ENCODE data around the gene SLC38A11. TPM values are rescaled to one million over a fixed set of nuclear protein-coding genes. Genes with fewer than 3 reads are reported as not detected.
"Not testable (repeated sequence)": the region's sequence is repeated elsewhere in the genome, so short reads cannot be mapped to it uniquely, and the experiment has no call there.

The SLC38A11 gene
- total RNA-seq, 1 donor from 2014 or later, result 0.41 TPM

GRCh38 chr2:164992818-164993217 lies 37.5 kb upstream of the SLC38A11 start:
- Histone ChIP-seq H3K4me1 (no peaks in the 10 kb centered on the region), H3K36me3 (no peaks in the 10 kb centered on the region), H3K27me3 (no peaks in the 10 kb centered on the region), H3K9me3 (no peaks in the 10 kb centered on the region), H3K4me3 (no peak overlapping the region), H3K27ac (no peak overlapping the region)
- TF ChIP-seq CTCF (IDR thresholded peaks at IDR 0.05), result peak; percentile 50
- ATAC-seq (peak; percentile 79), DNase-seq (no peak)
- intact Hi-C loops (cut with DNase I), result no loop called here

DNA sequence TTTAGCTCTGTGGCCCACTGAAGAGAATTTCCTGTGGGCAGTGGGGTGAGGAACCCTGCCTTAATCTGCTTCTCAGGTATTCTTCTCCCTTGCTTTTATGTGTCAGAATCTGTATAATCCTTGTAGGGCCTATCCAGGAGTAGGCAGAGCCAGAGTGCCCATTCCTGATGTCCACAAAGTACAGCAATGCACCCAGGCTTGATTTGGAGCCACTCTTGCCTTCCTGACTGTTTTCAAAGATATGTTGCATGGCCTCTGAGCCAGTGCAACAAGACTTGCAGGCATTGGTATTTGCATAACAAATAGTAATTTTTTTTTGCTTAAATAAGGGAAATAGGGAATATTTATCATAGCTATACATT lies 36.7 kb upstream of the SLC38A11 start:
- H3K9me3 ChIP-seq; H3K27me3 ChIP-seq; DNase-seq; H3K4me1 ChIP-seq; intact Hi-C loops (cut with DNase I); H3K4me3 ChIP-seq; H3K36me3 ChIP-seq; H3K27ac ChIP-seq: not testable (repeated sequence)
- ATAC-seq, result peak; percentile 39

- H3K4me1 ChIP-seq; H3K27me3 ChIP-seq; H3K4me3 ChIP-seq; DNase-seq; H3K27ac ChIP-seq; H3K9me3 ChIP-seq; intact Hi-C loops (cut with DNase I); H3K36me3 ChIP-seq: not testable (repeated sequence)
- peak; percentile 47 for ATAC-seq
These were observed 36.2 kb upstream of the SLC38A11 start for GRCh38 chr2:164991361-164992092.

DNA sequence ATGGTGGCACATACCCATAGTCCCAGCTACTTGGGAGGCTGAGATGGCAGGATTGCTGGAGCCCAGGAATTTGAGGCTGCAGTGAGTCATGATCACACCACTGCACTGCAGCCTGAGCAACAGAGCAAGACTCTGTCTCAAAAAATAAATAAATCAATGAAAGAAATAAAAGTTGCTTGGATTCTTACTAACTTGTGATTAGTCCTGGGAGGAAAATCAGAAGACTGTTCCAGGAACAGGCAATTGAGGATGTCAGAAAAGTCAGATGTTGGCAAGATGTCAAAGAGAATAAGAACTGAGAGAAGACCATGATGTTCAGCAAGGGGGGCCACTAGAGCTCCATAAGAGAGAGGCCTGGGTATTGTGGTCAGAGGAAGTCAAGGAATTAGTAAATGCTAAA lies 35.6 kb upstream of the SLC38A11 start:
- DNase-seq; H3K4me3 ChIP-seq; H3K27ac ChIP-seq; H3K9me3 ChIP-seq; intact Hi-C loops (cut with DNase I); H3K36me3 ChIP-seq; H3K4me1 ChIP-seq; ATAC-seq; H3K27me3 ChIP-seq: not testable (repeated sequence)

DNA sequence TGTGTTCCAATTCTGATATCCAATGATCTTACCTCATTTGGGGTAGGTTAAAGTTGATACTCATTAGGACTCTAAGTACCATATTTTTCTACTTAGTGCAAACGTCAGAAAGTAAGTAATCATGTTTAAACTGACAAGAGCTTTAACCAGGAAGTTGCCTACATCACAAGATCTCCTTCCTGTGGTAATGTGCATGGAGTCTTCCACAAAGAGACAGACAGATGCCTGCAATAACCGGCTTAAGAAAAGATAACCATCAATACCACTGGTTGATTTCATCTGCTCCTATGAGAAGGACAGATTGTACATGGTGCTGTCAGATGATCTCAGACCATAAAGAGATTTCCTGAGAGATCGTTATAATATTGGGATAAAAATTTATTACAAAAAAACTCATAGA lies 33.5 kb upstream of the SLC38A11 start:
- intact Hi-C loops (cut with DNase I); H3K27me3 ChIP-seq; H3K9me3 ChIP-seq; H3K36me3 ChIP-seq; H3K4me1 ChIP-seq; H3K27ac ChIP-seq; H3K4me3 ChIP-seq; ATAC-seq; DNase-seq: not testable (repeated sequence)

DNA sequence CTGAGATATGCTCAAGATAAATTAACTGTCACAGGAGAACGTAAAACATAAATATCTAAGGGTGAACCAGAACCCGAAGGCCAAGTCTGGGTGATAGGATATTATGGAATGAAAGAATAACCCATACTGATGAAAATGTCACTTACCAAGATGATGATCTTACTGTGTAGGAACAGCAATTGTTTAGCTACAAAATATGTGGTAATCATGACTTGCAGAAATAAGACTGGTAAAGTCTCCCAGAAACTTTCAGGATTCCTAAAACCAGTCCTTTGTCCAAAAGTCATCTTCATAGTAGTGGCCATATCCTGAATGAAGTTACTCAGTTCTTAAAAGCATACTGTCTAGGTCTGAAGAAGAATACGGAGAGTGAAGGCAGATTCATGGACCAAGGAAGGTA lies 30.7 kb upstream of the SLC38A11 start:
- H3K27me3 ChIP-seq; H3K9me3 ChIP-seq; H3K27ac ChIP-seq; H3K36me3 ChIP-seq; H3K4me1 ChIP-seq; H3K4me3 ChIP-seq; ATAC-seq; DNase-seq; intact Hi-C loops (cut with DNase I): not testable (repeated sequence)

DNA sequence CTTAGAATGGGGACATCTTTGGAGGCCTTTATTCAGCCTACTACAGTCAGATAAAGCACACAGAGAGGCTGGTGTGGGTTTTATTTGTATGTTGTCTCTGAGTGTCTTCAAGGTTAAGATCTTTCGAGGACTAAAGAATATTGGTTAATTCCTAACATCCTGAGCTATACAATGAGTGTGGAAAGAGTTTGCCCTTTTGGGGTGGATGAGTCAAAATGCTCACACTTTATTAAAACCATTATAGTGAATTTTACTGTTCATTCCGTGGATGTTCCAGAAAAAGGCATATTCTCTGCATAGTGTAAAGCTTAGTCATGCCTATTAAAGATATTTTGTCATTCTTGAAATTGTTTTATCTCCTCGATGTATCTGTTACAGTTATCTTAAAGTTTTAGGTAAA lies 29.1 kb upstream of the SLC38A11 start:
- Histone ChIP-seq H3K4me3 (no peak overlapping the region), H3K27me3 (no peaks in the 10 kb centered on the region), H3K9me3 (no peaks in the 10 kb centered on the region), H3K27ac (no peak overlapping the region), H3K36me3 (no peaks in the 10 kb centered on the region), H3K4me1 (no peaks in the 10 kb centered on the region)
- ATAC-seq, result no peak
- DNase-seq, result no peak
- intact Hi-C loops (cut with DNase I), result no loop called here
- no peak for TF ChIP-seq CTCF (IDR thresholded peaks at IDR 0.05)

- no peaks in the 10 kb centered on the region for H3K4me1 ChIP-seq
- H3K9me3 ChIP-seq, result no peaks in the 10 kb centered on the region
- intact Hi-C loops (cut with DNase I), result no loop called here
- TF ChIP-seq CTCF (IDR thresholded peaks at IDR 0.05), result no peak
- no peak overlapping the region for H3K4me3 ChIP-seq
- ATAC-seq, result no peak
- no peaks in the 10 kb centered on the region for H3K36me3 ChIP-seq
- no peak overlapping the region for H3K27ac ChIP-seq
- H3K27me3 ChIP-seq, result no peaks in the 10 kb centered on the region
- DNase-seq, result no peak
These were observed 26.1 kb upstream of the SLC38A11 start for GRCh38 chr2:164981217-164981990.

- ATAC-seq; H3K36me3 ChIP-seq; H3K4me1 ChIP-seq; DNase-seq; H3K9me3 ChIP-seq; intact Hi-C loops (cut with DNase I); H3K4me3 ChIP-seq; H3K27ac ChIP-seq; H3K27me3 ChIP-seq: not testable (repeated sequence)
These were observed 25.4 kb upstream of the SLC38A11 start for GRCh38 chr2:164980688-164981087.
